K562 (cell line): ENCODE data around the gene AGPAT4. TPM values are rescaled to one million over a fixed set of nuclear protein-coding genes. Genes with fewer than 3 reads are reported as not detected.

Experiments
- ATAC-seq: fragments of 200-7000 bp; cut with Tn5 transposase; 3 replicates; pipeline ENCODE4 v1.9.1; 2020; ENCODE audit warnings: moderate library complexity
- BruUV-seq: library from RNA; stranded (reverse); fragments of 400-500 nt; replicated peaks from 2 replicates; lab custom pipeline; 2021; lab: Mats Ljungman, UMichigan
- CTCF ChIA-PET: fragments of 300-600 bp; formaldehyde crosslinking; extraction: SDS; loops from one replicate; lab custom pipeline; 2021; ENCODE audit warnings: low intra/inter-chr PET ratio; lab: Yijun Ruan, JAX
- POLR2A ChIA-PET: fragments of 300-600, 350-650 bp; sonication (Branson Sonifier 250); formaldehyde crosslinking; extraction: SDS; loops from one replicate; lab custom pipeline; 2021; ENCODE audit warnings: antibody characterized with exemption, inconsistent platforms; lab: Yijun Ruan, JAX
- DNase-seq, 4 experiments: peaks; one replicate each; pipeline versions ENCODE4 v3.0.0 to v3.0.0-alpha.2; 2011 to 2018; ENCODE audit warnings: low spot score in 3 of 4, mixed read lengths in 3 of 4; ENCODE audit errors: extremely low read depth in 1 of 4
- FAIRE-seq: peaks from 2 replicates; lab custom pipeline; 2011; peaks lifted over from hg19 to GRCh38; lab: Jason Lieb, UNC
- H2AFZ ChIP-seq: 2 replicates; pipeline ENCODE4 v1.6.0; 2011; ENCODE audit warnings: low read depth, low read length, control low read depth, inconsistent platforms
- H3K27ac ChIP-seq: fragments of 200-600 bp; 3 replicates; pipeline ENCODE4 v1.8.0; 2011; ENCODE audit warnings: low read depth, mild to moderate bottlenecking, control low read depth, inconsistent platforms, low read length, moderate library complexity, mixed read lengths; ENCODE audit errors: extremely low read depth
- H3K27me3 ChIP-seq, 2 experiments: fragments of 300-600 bp in 1 of 2; 2 replicates in 1 of 2; 3 replicates in 1 of 2; pipeline versions ENCODE4 v1.6.0 to v1.8.0; 2011; ENCODE audit warnings: inconsistent platforms in 2 of 2, low read length in 2 of 2, mild to moderate bottlenecking in 1 of 2, mixed read lengths in 1 of 2, moderate library complexity in 1 of 2; ENCODE audit not compliant: control insufficient read depth in 2 of 2, insufficient read depth in 2 of 2
- H3K36me3 ChIP-seq: fragments of 300-600 bp; 3 replicates; pipeline ENCODE4 v1.8.0; 2011; ENCODE audit warnings: mild to moderate bottlenecking, low read length, inconsistent platforms; ENCODE audit not compliant: control insufficient read depth, insufficient read depth
- H3K4me1 ChIP-seq, 2 experiments: fragments of 200-600 bp in 1 of 2; replicated peaks in 1 of 2; 2 replicates in 1 of 2; 3 replicates in 1 of 2; pipeline versions ENCODE4 v1.5.1 to v1.8.0; 2011; ENCODE audit warnings: inconsistent platforms in 2 of 2, low read length in 2 of 2, mild to moderate bottlenecking in 1 of 2, mixed read lengths in 1 of 2, moderate library complexity in 1 of 2; ENCODE audit not compliant: control insufficient read depth in 2 of 2, insufficient read depth in 2 of 2
- H3K4me2 ChIP-seq: 2 replicates; pipeline ENCODE4 v1.6.1; 2011; ENCODE audit warnings: low read length, control low read depth, inconsistent platforms, mixed read lengths; ENCODE audit not compliant: insufficient read depth
- H3K4me3 ChIP-seq: fragments of 200-600 bp; sonication (generic), shearing (Covaris generic); 2 replicates; pipeline ENCODE4 v1.5.1; 2016; ENCODE audit warnings: control low read depth, inconsistent platforms
- H3K79me2 ChIP-seq: fragments of 200-600 bp; 3 replicates; pipeline ENCODE4 v1.8.0; 2011; ENCODE audit warnings: low read length, inconsistent platforms; ENCODE audit not compliant: control insufficient read depth, insufficient read depth
- H3K9ac ChIP-seq, 2 experiments: 2 replicates each; pipeline versions ENCODE4 v1.6.0 to v1.6.1; 2011; ENCODE audit warnings: low read depth in 2 of 2, low read length in 2 of 2, control low read depth in 1 of 2, inconsistent platforms in 1 of 2, mild to moderate bottlenecking in 1 of 2, mixed read lengths in 1 of 2; ENCODE audit not compliant: insufficient read depth in 1 of 2
- H3K9me1 ChIP-seq: one replicate; pipeline ENCODE4 v1.6.0; 2011; ENCODE audit warnings: inconsistent platforms, mild to moderate bottlenecking, low read length, moderate library complexity; ENCODE audit not compliant: control insufficient read depth, insufficient read depth
- H3K9me3 ChIP-seq: replicated peaks from 2 replicates; pipeline ENCODE4 v1.5.1; 2011; ENCODE audit warnings: low read depth, low read length, inconsistent platforms; ENCODE audit not compliant: control insufficient read depth, insufficient read depth
- H4K20me1 ChIP-seq: replicated peaks from 2 replicates; pipeline ENCODE4 v1.6.1; 2011; ENCODE audit warnings: low read length, inconsistent platforms, mixed read lengths; ENCODE audit not compliant: control insufficient read depth, insufficient read depth
- NONO ChIP-seq, 2 experiments: fragments of 200-400 bp in 1 of 2; fragments of 450-650 bp in 1 of 2; formaldehyde crosslinking in 1 of 2; IDR thresholded peaks; 2 replicates each; pipeline ENCODE4 v1.6.1; 2017; ENCODE audit warnings: low read depth in 2 of 2, mild to moderate bottlenecking in 2 of 2, moderate library complexity in 2 of 2, low read length in 1 of 2
- NRF1 ChIP-seq, 2 experiments: fragments of 450-650 bp; IDR thresholded peaks in 1 of 2; conservative IDR thresholded peaks in 1 of 2; 2 replicates each; pipeline ENCODE4 v1.6.1; 2014; ENCODE audit warnings: mild to moderate bottlenecking in 2 of 2
- PKNOX1 ChIP-seq: fragments of 450-650 bp; IDR thresholded peaks from 2 replicates; pipeline ENCODE4 v1.6.1; 2016
- POU5F1 ChIP-seq: fragments of 150-350 bp; IDR thresholded peaks from 2 replicates; pipeline ENCODE4 v1.6.1; 2014; ENCODE audit warnings: borderline replicate concordance, low read length, low read depth, mild to moderate bottlenecking; ENCODE audit not compliant: partially characterized antibody
- ZNF121 ChIP-seq: sonication (generic); formaldehyde crosslinking; conservative IDR thresholded peaks from 2 replicates; pipeline ENCODE4 v1.8.0; 2022; ENCODE audit warnings: missing genetic modification reagents
- ZNF668 ChIP-seq: fragments of 250-450 bp; sonication (Bioruptor Pico); IDR thresholded peaks from 2 replicates; pipeline ENCODE4 v1.8.0; 2022; ENCODE audit warnings: mild to moderate bottlenecking, inconsistent platforms
- ZNF780A ChIP-seq: fragments of 250-450 bp; sonication (Bioruptor Pico); IDR thresholded peaks from 2 replicates; pipeline ENCODE4 v1.5.0; 2021; ENCODE audit warnings: mild to moderate bottlenecking
- WGBS: fragments of 100-300 bp; shearing (Covaris generic); methylation state at CpG from one replicate; pipeline ENCODE4 v1.1.6; 2016; ENCODE audit warnings: low coverage, mixed read lengths; ENCODE audit not compliant: insufficient coverage; ENCODE audit errors: missing lambda C conversion rate; 5-methylcytosine and 5-hydroxymethylcytosine counted together
- in situ Hi-C: fragments of 300-500 bp; cut with MboI; formaldehyde crosslinking; loops from 4 replicates; pipeline ENCODE4 v1.15.0; 2018; ENCODE audit warnings: inconsistent platforms, mixed read lengths
- intact Hi-C: fragments of 100-400 bp; cut with micrococcal nuclease; formaldehyde crosslinking; loops from 2 replicates; pipeline ENCODE4 v1.14.2; 2022
- polyA plus RNA-seq, 8 experiments: library from polyadenylated mRNA; depleted of rRNA in 4 of 8; stranded (reverse) in 5 of 8; unstranded in 3 of 8; fragments of >200 nt; fragmentation: Nextera tagmentation in 2 of 8; fragmentation: Illumina TruSeq in 1 of 8; extraction: Ambion mirVana in 2 of 8; extraction: Trizol in 1 of 8; gene quantifications; 2 replicates each; pipeline versions ENCODE4 v1.2.1 to v1.2.3, GENCODE V29; 2011 to 2014; ENCODE audit warnings: inconsistent platforms in 1 of 8, missing spikeins in 1 of 8
- total RNA-seq, 7 experiments: library from RNA; depleted of rRNA in 6 of 7; stranded (reverse); fragments of >200 nt in 6 of 7; fragmentation: Illumina TruSeq in 2 of 7; extraction: Trizol in 2 of 7; gene quantifications; 2 replicates each; pipeline versions ENCODE4 v1.2.1 to v1.2.3, GENCODE V29; 2011 to 2021; ENCODE audit warnings: low replicate concordance in 1 of 7

The AGPAT4 gene
- total and polyA plus RNA-seq, 9 of the 15 experiments (the other 6 are each of a cell fraction or from before 2014, with no cell fraction given), result 2.2 to 15.0 (median 5.7) TPM

GRCh38 chr6:161080263-161080970 is 193.4 kb downstream of the AGPAT4 start:
- CTCF ChIA-PET, result no interaction called here
- no TSS peak for BruUV-seq
- H3K4me1 ChIP-seq, result no peaks in the 10 kb centered on the region; a peak in 1 of 5 replicates

More at GRCh38 chr6:161080263-161080970, 193.4 kb downstream of the AGPAT4 start:
- POLR2A ChIA-PET, result no interaction called here
- H3K36me3 ChIP-seq, result peaks cover 87% of the 10 kb centered on the region
- ATAC-seq, result no peak
- H3K27ac ChIP-seq, result no peak overlapping the region
- in situ Hi-C loops, result no loop called here
- no peak overlapping the region for H2AFZ ChIP-seq
- no peaks in the 10 kb centered on the region for H3K9me1 ChIP-seq
- 90% methylated on average over 12 of the region's 12 CpGs for WGBS
- no peak overlapping the region for H3K4me3 ChIP-seq
- H4K20me1 ChIP-seq, result no peaks in the 10 kb centered on the region
- H3K79me2 ChIP-seq, result no peaks in the 10 kb centered on the region
- TF ChIP-seq POU5F1, result no peak
- no peak for TF ChIP-seq PKNOX1
- TF ChIP-seq NRF1 (conservative IDR thresholded peaks at IDR 0.05 in 1 of 2, IDR thresholded peaks at IDR 0.05 in 1 of 2), result no peak
- TF ChIP-seq ZNF780A (CRISPR knock-in tag), result no peak
- no peak for TF ChIP-seq NONO (IDR thresholded peaks at IDR 0.05; ENCODE audit: low read depth in 2 of 2, low read length in 1 of 2)
- no peak for TF ChIP-seq ZNF668
- no peak for TF ChIP-seq ZNF121 (CRISPR knock-in tag)
- TF ChIP-seq, all 486 proteins: peak for 0
- Histone ChIP-seq H3K9ac (no peak overlapping the region), H3K9me3 (no peaks in the 10 kb centered on the region), H3K27me3 (no peaks in the 10 kb centered on the region), H3K4me2 (no peak overlapping the region)
- DNase-seq (no peak), FAIRE-seq (no peak)
- intact Hi-C loops, result no loop called here
